Central memory CD8-positive, alpha-beta T cell (primary cell): ENCODE data around the gene TEX53.

Source experiments
- ATAC-seq: fragments of 150-1000 bp; cut with Tn5 transposase; replicated peaks from 2 replicates; pipeline ENCODE4 v1.10.0; 2022; ENCODE audit warnings: mild to moderate bottlenecking, moderate FRiP score, moderate number of reproducible peaks; ENCODE audit not compliant: poor library complexity, severe bottlenecking; ENCODE audit errors: extremely low read depth
- DNase-seq, 2 donors: peaks; one replicate each; pipeline ENCODE4 v3.0.0; 2021; ENCODE audit warnings: low spot score in 2 of 2
- H3K27ac Mint-ChIP-seq: one replicate; pipeline ENCODE4 v1.8.0; 2022; ENCODE audit warnings: low read depth, mild to moderate bottlenecking, moderate library complexity, mixed read lengths
- H3K27me3 Mint-ChIP-seq: one replicate; pipeline ENCODE4 v1.8.0; 2022; ENCODE audit warnings: mixed read lengths
- H3K36me3 Mint-ChIP-seq: one replicate; pipeline ENCODE4 v1.8.0; 2022; ENCODE audit warnings: mild to moderate bottlenecking, moderate library complexity, mixed read lengths; ENCODE audit not compliant: insufficient read depth
- H3K4me1 Mint-ChIP-seq: one replicate; pipeline ENCODE4 v1.8.0; 2022; ENCODE audit warnings: mixed read lengths
- H3K4me3 Mint-ChIP-seq: one replicate; pipeline ENCODE4 v1.8.0; 2022; ENCODE audit warnings: mild to moderate bottlenecking, moderate library complexity, mixed read lengths
- H3K9me3 Mint-ChIP-seq: one replicate; pipeline ENCODE4 v1.8.0; 2022; ENCODE audit warnings: mixed read lengths

TEX53 gene

GRCh38 chr9:114653556-114654159, 3.9 kb downstream of the TEX53 start:
- Mint-ChIP-seq H3K36me3 (no peaks in the 10 kb centered on the region), H3K27ac (no peak overlapping the region), H3K4me3 (no peak overlapping the region), H3K27me3 (no peaks in the 10 kb centered on the region), H3K4me1 (peaks cover 9% of the 10 kb centered on the region), H3K9me3 (no peaks in the 10 kb centered on the region)
- no peak for ATAC-seq
- DNase-seq: peak; percentile 74 to 77

GRCh38 chr9:114652776-114653555, 4.6 kb downstream of the TEX53 start:
- ATAC-seq (no peak), DNase-seq (no peak)
- Mint-ChIP-seq H3K36me3 (no peaks in the 10 kb centered on the region), H3K4me1 (peaks cover 9% of the 10 kb centered on the region), H3K9me3 (no peaks in the 10 kb centered on the region), H3K27ac (no peak overlapping the region), H3K4me3 (no peak overlapping the region), H3K27me3 (no peaks in the 10 kb centered on the region)

GRCh38 chr9:114643896-114644295, 13.7 kb downstream of the TEX53 start:
- DNase-seq (no peak), ATAC-seq (no peak)
- Mint-ChIP-seq H3K27ac (no peak overlapping the region), H3K9me3 (no peaks in the 10 kb centered on the region), H3K36me3 (peaks cover 27% of the 10 kb centered on the region), H3K4me3 (no peak overlapping the region), H3K27me3 (no peaks in the 10 kb centered on the region), H3K4me1 (no peaks in the 10 kb centered on the region)

DNA sequence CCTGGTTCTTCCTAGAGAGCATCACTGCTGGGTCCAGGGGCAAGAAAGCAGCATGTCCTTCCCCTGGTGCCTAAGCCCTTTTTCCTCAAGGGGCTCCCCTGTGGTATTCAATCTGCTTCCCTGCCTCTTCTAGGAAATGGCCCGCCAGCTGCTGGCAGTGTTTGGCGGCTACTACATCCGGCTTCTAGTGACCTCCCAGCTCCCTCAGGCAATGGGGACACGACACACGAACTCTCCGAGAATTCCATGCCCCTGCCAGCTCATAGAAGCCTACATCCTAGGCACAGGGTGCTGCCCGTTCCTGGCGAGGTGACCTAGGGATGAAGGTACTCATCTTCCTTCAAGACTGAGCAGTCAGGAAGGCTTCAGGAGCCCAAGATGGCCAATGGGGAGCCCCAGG, 14.6 kb downstream of the TEX53 start:
- Mint-ChIP-seq H3K9me3 (no peaks in the 10 kb centered on the region), H3K27ac (no peak overlapping the region), H3K4me1 (no peaks in the 10 kb centered on the region), H3K27me3 (no peaks in the 10 kb centered on the region), H3K36me3 (peaks cover 29% of the 10 kb centered on the region), H3K4me3 (no peak overlapping the region)
- DNase-seq: no peak
- no peak for ATAC-seq

DNA sequence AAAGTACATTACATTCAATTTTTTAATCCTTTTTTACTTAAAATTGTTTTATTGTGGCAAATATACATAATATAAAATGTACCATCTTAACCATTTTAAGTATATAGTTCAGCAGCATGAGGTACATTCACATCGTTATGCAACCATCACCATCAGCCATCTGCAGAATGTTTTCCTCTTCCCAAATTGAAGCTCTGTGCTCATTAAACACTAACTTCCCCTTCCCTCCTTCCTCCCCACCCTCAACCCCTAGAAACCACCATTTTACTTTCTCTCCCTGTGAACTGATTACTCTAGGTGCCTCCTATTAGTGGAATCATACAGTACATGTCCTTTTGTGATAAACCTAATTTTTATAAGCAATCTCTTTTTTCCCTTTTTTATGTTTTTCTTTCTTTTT, 15.6 kb downstream of the TEX53 start:
- Mint-ChIP-seq H3K27ac (no peak overlapping the region), H3K27me3 (no peaks in the 10 kb centered on the region), H3K36me3 (peaks cover 30% of the 10 kb centered on the region), H3K4me1 (no peaks in the 10 kb centered on the region), H3K4me3 (no peak overlapping the region), H3K9me3 (no peaks in the 10 kb centered on the region)
- DNase-seq: no peak
- ATAC-seq: no peak

DNA sequence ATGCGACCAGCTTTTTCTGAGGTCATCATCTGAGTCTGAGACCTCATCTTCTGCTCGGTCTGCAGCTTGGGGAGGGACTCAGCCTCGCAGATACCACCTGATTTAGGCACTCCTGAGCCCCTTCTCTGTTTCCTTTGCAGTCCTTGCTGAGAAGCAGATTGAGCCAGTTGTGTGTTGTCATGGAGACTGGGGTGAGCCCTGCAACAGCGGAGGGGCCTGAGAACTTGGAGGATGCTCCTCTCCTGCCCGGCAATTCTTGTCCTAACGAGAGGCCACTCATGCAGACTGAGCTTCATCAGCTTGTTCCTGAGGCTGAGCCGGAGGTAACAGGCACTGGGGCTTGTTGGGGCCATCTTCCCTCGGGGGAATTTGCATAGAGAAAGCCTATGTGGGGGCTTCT, 19.2 kb downstream of the TEX53 start:
- ATAC-seq (no peak), DNase-seq (no peak)
- H3K27me3 Mint-ChIP-seq: no peaks in the 10 kb centered on the region
- no peaks in the 10 kb centered on the region for H3K9me3 Mint-ChIP-seq
- H3K27ac Mint-ChIP-seq: no peak overlapping the region
- peaks cover 28% of the 10 kb centered on the region for H3K36me3 Mint-ChIP-seq
- H3K4me3 Mint-ChIP-seq: no peak overlapping the region
- H3K4me1 Mint-ChIP-seq: no peaks in the 10 kb centered on the region

DNA sequence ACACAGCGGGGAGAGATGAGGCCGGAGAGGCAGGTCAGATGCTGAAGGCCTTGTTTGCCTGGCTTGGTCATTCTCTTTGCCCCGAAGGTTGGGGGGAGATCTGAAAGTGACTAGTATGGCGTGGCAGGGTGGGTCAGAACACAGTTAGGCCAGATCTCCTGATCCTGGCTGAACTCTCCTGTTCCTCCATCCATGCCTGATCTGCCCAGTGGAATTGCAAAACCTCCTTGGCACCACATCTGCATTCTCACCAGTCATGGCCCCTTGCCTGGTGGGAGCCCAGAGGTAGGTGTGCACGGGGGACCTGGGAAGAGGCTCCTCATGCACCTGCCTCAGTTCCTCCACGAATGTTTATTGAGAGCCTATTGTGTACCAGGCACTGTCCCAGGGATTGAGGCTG, 23.2 kb downstream of the TEX53 start:
- Mint-ChIP-seq H3K36me3 (peaks cover 23% of the 10 kb centered on the region), H3K4me1 (no peaks in the 10 kb centered on the region), H3K27me3 (no peaks in the 10 kb centered on the region), H3K27ac (no peak overlapping the region), H3K9me3 (no peaks in the 10 kb centered on the region), H3K4me3 (no peak overlapping the region)
- ATAC-seq: no peak
- no peak for DNase-seq

GRCh38 chr9:114633438-114634089, 24.0 kb downstream of the TEX53 start:
- peaks cover 21% of the 10 kb centered on the region for H3K36me3 Mint-ChIP-seq
- no peak overlapping the region for H3K27ac Mint-ChIP-seq
- no peaks in the 10 kb centered on the region for H3K27me3 Mint-ChIP-seq
- no peaks in the 10 kb centered on the region for H3K4me1 Mint-ChIP-seq
- H3K9me3 Mint-ChIP-seq: no peaks in the 10 kb centered on the region
- ATAC-seq (no peak), DNase-seq (no peak)
- no peak overlapping the region for H3K4me3 Mint-ChIP-seq

- Mint-ChIP-seq H3K4me3 (no peak overlapping the region), H3K9me3 (no peaks in the 10 kb centered on the region), H3K27ac (no peak overlapping the region), H3K36me3 (peaks cover 22% of the 10 kb centered on the region), H3K27me3 (no peaks in the 10 kb centered on the region), H3K4me1 (no peaks in the 10 kb centered on the region)
- no peak for DNase-seq
- ATAC-seq: no peak
Measured at GRCh38 chr9:114631166-114631565, 26.4 kb downstream of the TEX53 start.

- no peak overlapping the region for H3K27ac Mint-ChIP-seq
- H3K4me3 Mint-ChIP-seq: no peak overlapping the region
- no peak for ATAC-seq
- DNase-seq: no peak
- no peaks in the 10 kb centered on the region for H3K9me3 Mint-ChIP-seq
- no peaks in the 10 kb centered on the region for H3K4me1 Mint-ChIP-seq
- H3K27me3 Mint-ChIP-seq: no peaks in the 10 kb centered on the region
- peaks cover 21% of the 10 kb centered on the region for H3K36me3 Mint-ChIP-seq
Measured at GRCh38 chr9:114629563-114630090, 28.0 kb downstream of the TEX53 start.

- Mint-ChIP-seq H3K9me3 (no peaks in the 10 kb centered on the region), H3K4me1 (no peaks in the 10 kb centered on the region), H3K27me3 (no peaks in the 10 kb centered on the region), H3K4me3 (no peak overlapping the region), H3K27ac (no peak overlapping the region), H3K36me3 (peaks cover 22% of the 10 kb centered on the region)
- DNase-seq: no peak
- ATAC-seq: no peak
Measured at GRCh38 chr9:114627553-114627952, 30.1 kb downstream of the TEX53 start.

DNA sequence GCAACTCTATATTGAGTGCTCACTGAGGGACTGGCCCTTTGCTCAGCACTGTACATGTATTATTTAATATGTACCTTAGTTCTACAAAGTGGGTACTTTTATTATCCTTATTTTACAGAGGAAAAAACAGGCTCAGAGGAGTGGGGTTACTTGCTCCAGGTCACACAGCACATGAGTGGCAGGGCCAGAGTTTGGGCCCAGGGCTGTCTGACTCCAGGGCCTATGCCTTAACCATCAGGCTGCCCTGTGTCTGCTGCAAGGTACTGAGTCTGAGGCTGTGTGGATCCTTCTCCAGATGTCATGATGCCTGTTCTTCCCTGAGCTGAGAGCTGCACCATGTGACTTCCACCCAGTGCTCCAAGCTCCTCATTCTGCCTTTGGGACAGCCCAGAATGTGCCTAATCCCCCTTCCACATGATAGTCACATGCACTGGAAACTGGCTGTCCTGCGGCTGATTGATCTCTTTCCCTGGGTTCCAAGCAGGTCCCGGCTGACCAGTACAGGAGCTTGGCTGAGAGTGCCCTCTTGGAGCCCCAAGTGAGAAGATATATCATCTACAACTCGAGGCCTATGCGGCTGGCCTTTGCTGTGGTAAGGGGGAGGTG, 31.1 kb downstream of the TEX53 start:
- Mint-ChIP-seq H3K4me1 (peaks cover 6% of the 10 kb centered on the region), H3K9me3 (no peaks in the 10 kb centered on the region), H3K36me3 (peaks cover 22% of the 10 kb centered on the region), H3K27ac (no peak overlapping the region), H3K4me3 (no peak overlapping the region), H3K27me3 (no peaks in the 10 kb centered on the region)
- ATAC-seq (no peak), DNase-seq (no peak)
